Posterior cingulate gyrus (tissue), 11 donors: ENCODE results near the gene POLR2J.
A peak's percentile ranks its signal among the peaks of the same experiment; 100 is the strongest.
"Not testable (repeated sequence)": the region's sequence is repeated elsewhere in the genome, so short reads cannot be mapped to it uniquely, and the experiment has no call there.

ENCODE experiments used
- DNase-seq, 10 donors: peaks; one replicate each; pipeline versions ENCODE4 v3.0.0 to v3.0.0-alpha.2; 2020 to 2021; ENCODE audit warnings: mixed read lengths in 3 of 10
- intact Hi-C: fragments of 100-400 bp; cut with DNase I; formaldehyde crosslinking; loops from one replicate; pipeline ENCODE4 v1.15.1; 2023

The POLR2J gene

DNA sequence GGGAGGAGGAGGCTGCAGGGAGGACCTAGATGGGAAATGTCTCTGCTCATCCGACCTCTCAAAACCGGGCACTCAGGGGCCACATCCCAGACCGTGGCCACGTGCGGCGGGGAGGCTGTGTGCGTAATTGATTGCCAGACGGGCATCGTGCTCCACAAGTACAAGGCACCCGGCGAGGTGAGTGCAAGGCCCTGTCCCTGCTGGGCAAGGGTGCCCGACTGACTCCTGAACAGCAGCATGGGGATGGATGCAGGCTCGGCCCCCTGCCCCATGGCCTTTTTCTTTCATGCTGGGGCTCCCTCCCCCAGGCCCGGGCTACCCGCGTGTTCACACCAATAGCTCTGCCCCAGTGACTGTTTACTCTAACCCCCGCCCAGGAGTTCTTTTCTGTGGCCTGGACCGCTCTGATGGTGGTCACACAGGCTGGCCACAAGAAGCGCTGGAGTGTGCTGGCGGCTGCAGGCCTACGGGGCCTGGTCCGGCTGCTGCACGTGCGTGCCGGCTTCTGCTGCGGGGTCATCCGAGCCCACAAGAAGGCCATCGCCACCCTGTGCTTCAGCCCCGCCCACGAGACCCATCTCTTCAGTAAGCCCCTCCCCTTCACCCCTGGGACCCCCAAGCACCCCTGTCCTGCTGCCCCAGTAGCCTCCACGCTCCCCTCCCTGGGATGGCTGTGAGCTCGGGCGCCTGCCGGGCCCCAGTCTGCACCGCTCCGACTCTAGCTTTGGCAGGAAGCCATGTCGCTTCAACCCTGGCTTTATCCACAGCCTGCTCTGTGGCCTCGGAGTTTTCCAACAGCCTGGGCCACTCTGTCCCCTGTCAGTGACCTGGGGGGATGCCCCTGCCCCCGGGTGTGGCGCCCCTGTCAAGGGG lies 10.0 kb downstream of the POLR2J start:
- intact Hi-C loops = loop anchor here (10.0 kb wide), 1 partner anchor 54 kb away; no protein-coding TSS in a partner anchor

DNA sequence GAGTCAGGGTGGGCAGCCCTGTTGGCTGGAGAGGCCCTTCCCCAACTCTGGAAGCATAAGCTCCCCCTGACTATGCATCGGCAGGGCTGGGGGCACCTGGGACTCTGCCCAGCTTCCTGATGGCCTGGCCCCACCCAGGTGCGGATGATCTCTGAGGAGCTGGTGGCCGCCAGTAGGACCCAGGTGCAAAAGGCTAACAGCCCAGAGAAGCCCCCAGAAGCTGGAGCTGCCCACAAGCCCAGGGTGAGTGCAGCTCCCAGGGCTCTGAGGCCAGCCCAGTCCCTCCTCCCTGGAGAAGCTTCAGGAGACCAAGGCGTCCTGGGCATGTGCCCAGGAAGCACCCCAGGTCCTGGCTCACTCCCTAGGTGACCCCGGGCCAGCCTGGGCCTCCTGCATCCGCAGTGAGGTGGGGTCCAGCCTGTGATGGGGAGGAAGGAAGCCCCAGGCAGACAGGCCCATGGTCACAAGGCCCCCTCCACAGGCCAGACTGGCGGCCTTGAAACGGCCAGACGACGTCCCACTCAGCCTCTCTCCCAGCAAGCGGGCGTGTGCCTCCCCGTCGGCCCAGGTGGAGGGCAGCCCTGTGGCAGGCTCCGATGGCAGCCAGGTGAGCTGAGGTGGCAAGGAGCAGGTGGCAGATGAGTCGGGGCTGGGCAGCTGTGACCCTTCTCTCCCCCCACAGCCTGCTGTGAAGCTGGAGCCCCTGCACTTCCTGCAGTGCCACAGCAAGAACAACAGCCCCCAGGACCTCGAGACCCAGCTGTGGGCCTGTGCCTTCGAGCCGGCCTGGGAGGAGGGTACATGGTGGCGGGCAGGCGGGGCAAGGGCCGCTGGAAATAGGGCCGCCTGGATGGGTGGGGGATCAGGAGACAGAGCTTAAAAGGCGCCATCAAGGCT lies 10.9 kb downstream of the POLR2J start:
- intact Hi-C loops = loop anchor here (10.0 kb wide), 1 partner anchor 53 kb away; no protein-coding TSS in a partner anchor
- DNase-seq = peak in 3 of 10 donors; percentile 45 to 75 (median 55)

More for the DNA sequence above, 10.0 kb downstream of the POLR2J start:
- peak in 4 of 10 donors; percentile 17 to 77 (median 70) for DNase-seq

DNA sequence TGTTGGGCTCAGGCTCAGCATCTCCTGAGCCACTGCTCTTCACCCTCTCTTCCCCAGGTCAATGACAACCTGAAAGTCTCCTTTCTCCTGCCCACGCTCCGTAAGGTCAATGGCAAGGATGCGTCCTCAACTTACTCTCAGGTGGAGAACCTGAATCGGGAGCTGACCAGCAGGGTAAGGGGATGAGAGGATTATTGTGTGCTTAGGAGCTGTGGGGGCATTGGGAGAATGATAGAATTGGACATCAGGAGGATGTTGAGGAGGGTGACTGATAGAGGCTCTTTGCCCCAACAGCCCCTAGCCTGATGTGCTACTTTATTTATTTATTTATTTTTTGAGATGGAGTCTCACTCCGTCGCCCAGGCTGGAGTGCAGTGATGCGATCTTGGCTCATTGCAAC lies 12.6 kb downstream of the POLR2J start:
- peak in 1 of 10 donors; percentile 8 for DNase-seq
- intact Hi-C loops = loop anchor here (10.0 kb wide), 1 partner anchor 51 kb away; no protein-coding TSS in a partner anchor

DNA sequence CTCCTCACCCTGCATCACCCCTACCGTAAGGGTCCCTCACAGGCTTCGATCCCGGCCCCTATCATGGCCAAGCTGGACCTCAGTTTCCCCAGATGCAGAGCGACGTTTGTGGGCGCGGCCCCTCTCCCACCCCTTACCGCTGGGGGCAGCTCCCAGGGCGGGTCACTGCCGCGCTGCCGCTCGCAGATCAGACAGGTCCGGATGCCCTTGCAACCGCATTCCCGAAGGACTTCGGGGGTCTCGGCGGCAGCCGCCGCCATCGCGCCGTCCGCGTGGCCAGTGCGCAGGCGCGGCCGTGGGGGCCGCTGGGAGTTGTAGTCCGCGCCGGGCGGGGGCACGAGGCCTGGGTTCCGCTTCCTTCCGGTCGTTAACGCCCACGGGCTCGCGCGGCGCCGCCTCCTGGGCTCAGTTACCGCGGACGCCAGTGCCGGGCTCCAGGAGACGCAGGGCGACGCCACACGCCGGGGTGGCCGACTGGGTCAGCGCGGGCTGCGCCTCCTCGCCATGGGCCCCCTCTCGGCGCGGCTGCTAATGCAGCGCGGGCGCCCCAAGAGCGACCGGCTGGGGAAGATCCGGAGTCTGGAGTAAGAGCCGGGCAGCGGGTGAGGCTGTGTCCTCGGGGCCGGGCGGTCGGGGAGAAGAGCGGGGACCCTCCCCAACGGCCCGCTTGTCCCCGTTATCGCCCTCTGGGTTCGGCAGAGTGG lies 14.0 kb downstream of the POLR2J start, which contains the start of the genes ALKBH4 and LRWD1:
ALKBH4 (minus strand) TSS at position 287 of the 704 bp plus-strand sequence; CDS start at position 260, 27 bp downstream.
LRWD1 (plus strand) TSS at position 408 of the 704 bp plus-strand sequence; CDS start at position 505, 97 bp downstream.
- intact Hi-C loops = loop anchor here (10.0 kb wide), 1 partner anchor 50 kb away; no protein-coding TSS in a partner anchor
- DNase-seq = peak; percentile 83 to 99 (median 92)

DNA sequence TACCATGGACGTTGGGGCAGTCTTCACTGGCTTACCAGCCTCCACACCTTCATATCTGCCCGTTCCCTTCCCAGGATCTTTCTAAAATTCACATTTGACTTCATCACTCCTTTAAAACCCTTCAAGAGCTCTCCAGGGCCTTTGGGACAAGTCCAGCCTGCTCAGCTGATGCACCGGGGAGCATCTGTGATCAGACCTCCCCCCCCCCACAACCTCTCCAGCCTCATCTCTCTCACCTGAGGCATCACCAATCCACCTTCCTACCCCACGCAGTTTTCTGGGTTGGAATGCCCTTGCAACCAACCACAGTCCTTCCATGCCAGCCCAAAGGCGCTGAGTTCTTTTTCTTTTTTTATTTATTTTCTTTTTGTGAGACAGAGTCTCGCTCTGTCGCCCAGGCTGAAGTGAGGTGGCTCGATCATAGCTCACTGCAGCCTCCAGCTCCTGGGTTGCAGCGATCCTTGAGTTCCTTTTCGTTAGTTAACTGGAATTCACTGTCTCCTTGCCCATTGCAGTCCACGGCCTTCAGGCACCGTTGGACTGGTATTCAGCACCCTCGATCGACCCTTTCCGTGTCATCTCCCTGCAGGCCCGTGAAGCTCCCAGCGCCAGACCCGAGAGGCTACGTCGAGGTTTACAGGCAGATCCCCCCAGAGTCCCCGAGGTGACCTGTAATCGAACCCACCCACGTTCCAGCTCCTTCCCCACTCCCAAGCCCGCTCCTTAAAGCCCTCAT lies 14.7 kb downstream of the POLR2J start:
- DNase-seq = peak in 2 of 10 donors; percentile 56 to 77
- intact Hi-C loops = loop anchor here (10.0 kb wide), 1 partner anchor 49 kb away; no protein-coding TSS in a partner anchor

DNA sequence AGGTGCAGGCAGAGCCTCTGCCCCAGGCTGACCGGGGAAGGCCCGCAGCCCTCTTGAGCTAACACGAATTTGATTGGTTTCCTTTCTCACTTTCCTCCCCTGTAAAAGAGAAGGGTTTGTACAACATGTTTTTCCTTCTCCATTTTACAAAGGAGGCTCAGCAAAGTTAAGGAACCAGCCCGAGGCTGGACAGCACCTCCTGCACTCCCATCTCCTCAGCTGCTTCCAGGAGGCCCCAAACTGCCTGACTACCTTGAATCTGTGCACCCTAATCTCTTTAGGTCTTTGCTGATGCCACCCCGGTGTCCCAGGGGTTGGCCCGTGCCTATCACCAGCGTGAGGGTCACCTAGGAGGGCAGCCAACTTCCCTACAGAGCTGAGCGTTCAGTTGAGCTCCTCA lies 18.3 kb downstream of the POLR2J start:
- DNase-seq = no peak
- intact Hi-C loops = loop anchor here (10.0 kb wide), 1 partner anchor 46 kb away; no protein-coding TSS in a partner anchor

DNA sequence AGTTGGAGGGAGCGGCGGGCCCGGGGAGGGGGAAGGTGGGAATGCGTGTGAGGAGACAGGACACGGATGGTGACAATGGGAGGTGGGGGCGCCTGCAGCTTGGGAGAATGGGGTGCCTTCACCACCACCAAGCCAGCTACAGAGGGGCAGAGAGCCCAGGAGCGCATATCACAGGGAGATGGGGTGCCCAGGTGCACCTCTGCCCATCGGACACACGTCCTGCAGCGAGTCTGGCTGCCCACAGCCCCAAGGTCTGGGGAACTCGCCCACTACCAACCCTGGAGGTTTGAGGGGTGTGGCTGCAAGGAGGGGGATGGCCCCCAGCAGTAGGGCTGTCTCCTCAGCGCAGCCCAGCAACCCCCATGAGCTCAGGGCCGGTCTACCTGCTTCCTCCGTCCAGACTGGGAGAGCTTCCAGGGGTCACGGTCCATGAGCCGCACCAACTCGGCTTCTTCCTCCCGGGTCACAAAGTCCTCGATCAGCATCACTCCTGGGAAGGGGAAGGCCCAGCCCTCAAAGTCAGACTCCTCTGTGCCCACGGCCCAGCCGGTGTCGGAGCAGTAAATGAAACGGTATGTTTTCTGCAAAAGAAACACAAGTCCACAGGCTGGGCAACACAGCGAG lies 19.4 kb downstream of the POLR2J start:
- intact Hi-C loops = no loop called here

DNA sequence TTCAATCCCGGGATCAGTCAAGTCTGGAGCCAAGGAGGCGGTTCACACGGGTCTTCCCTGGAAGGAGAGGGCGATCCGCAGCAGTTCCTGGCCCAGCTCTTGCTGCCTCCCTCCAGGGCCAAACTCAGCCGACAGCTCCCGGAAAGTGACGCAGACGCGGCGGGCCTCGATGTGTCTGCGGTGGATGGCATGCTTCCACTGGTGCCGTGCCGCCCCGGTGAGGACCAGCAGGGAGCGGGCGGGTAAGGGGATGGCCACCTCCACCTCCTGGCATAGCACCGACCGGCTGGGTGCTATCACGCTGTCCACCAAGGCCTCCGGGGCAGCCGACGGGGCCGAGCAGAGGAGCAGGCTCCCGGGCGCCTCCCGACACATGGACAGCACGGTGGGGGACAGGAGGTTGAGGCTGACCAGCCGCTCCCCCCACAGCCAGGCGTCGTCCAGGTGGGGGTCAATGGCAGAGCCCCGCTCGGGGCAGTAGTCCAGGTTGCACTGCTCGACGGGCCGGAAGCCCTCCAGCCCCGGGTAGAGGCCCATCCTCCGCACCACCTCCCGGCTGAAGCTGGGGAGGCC lies 21.3 kb downstream of the POLR2J start:
- no peak for DNase-seq
- intact Hi-C loops = no loop called here

More for the DNA sequence above, 19.4 kb downstream of the POLR2J start:
- DNase-seq = no peak

DNA sequence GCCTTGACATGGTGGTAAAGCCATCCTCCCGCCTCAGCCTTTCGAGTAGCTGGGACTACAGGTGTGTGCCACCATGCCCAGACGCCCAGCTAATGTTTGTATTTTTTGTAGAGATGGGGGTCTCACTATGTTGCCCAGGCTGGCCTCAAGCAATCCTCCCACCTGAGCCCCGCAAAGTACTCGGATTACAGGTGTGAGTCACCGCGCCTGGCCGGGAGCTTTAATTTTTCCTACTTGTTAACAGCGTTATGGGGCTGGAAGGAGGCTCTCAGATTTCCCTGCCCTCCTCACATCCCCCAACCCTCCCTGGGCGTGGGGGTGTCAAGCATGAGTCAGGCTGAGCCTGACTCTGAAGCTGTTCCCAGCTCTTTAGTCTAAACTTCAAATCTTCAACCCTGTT lies 22.4 kb downstream of the POLR2J start:
- intact Hi-C loops = no loop called here
- DNase-seq = no peak

DNA sequence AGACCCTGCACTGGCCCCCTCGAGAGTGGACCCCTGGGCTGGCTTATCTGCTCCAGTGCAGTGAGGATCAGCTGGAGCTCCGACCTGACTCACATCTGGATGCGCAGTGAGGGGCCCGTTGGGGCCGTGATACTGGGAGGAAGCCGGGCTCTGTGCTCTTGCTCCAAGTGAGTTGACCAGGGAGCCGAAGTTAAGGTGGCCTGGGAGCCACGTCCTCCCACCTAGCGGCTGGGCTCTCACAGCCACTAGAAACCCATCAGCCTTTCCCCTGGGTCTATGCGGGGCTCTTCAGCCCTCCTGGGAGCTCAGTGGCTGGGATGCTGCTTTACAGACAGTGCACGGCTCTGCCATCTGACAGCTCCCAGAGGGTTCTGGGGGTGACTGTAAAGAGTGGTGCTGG lies 23.1 kb downstream of the POLR2J start:
- no peak for DNase-seq
- intact Hi-C loops = no loop called here

DNA sequence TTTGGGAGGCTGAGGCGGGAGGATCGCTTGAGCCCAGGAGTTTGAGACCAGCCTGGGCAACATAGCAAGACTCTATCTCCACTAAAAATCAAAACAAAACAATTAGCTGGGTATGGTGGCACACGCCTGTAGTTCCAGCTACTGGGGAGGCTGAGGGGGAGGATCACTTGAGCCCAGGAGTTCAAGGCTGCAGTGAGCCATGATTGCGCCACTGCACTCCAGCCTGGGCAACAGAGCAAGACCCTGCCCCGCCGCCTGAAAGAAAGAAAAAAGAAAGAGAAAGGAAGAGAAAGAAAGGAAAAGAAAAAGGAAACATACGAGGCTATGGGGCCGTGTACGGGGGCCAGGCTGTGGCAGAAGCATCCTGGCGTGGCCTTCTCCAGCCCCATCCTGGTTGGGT lies 23.8 kb downstream of the POLR2J start:
- DNase-seq, intact Hi-C loops: not testable (repeated sequence)

DNA sequence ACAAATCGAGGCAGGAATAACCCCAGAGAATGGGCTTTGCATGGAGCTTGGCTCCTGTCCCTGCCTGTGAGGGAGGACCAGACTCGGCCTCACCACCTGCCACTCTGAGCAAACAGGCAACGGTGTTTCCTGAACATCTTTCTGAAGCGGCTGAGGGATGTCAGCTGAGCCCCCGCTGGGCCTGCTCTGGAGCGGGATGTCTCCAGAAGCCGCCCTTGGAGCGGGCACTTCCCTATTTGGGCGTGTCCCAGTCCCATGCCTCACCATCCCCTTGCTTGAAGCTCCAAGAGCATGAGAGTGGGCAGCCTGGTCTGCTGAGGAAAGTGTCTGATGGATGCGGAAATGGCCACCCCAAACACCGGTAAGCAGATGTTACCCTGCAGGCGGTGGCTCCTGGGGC lies 24.3 kb downstream of the POLR2J start:
- DNase-seq = no peak
- intact Hi-C loops = no loop called here

DNA sequence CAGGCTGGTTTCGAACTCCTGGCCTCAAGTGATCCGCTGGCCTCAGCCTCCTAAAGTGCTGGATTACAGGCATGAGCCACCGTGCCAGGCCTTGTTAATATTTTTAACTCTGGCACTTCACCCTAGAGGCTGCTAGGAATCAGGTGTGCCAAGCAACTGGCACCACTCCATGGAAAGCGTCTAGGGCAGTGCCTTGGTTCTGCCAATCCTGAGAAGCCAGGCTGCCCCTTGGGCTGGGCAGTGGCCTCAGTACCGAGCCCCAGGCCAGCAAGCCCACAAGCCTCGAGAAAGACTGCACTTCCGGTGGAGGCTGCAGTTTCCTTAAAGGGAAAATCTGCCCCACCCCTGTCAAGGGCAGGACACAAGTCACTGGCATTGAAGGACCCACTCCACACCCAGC lies 25.4 kb downstream of the POLR2J start:
- intact Hi-C loops = no loop called here
- no peak for DNase-seq

DNA sequence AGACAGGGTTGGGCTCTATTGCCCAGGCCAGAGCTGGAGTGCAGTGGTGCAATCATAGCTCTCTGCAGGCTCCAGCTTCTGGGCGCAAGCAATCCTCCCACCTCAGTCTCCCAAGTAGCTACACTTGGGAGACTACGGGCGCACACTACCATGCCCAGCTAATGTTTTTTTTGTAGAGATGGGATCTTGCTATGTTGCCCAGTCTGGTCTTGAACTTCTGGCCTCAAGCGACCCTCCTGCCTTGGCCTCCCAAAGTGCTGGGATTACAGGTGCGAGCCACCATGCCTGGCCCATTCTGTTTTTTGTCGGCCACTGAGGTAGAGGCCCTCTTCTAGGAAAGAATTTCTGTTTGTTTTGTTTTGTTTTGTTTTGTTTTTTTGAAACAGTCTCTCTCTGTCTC lies 26.3 kb downstream of the POLR2J start:
- DNase-seq = no peak
- intact Hi-C loops = no loop called here

DNA sequence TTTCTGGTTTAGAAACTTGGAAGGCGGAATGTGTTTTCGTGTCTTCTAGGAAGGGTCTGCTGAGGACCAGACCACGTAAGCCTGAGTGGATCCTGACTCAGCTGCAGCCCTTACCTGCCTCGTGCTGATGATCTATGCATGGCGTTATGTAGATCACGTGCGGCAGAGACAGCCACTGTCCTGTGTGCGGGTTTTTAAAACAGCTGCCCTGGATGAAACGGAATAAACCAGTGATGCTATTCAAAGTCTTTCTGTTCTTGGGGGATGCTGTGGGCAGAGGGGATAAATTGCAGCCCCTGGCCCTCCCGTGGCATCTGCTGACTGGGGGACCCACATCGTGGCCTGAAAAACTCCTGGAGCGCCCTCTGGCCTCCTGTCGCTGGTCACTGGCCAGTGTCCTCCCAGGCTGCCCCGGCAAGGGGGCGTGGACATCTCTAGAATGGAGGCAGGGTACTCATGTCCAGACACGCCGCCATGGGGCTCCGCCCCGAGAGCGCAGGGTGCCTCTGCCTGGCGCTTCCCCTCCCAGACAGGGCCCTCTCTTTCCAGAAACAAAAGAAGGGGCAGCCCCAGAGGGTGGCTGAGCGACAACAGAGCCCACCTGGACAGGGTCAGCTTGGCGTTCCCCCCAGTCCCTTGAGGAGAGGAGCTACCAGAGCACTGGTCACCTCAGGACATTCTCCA lies 27.2 kb downstream of the POLR2J start:
- DNase-seq = no peak
- intact Hi-C loops = no loop called here

DNA sequence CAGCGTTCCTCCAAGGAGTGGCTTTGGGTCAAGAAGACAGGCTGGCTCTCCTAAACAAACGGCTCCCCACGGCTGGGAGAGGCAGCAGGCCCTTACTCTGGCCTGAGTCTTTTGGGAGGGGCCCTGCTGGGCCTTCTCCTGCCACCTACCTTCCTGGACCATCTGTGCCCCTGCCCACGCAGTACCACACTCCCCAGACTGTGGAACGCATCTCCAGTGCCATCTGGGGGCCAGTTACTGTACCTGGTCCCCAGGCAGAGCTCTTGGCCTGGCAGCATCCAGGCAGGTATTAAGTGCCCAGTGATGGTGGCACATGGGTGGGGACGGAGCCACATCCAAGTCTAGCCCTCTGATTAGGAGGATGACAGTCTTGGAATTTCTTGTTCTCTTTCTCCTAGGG lies 28.5 kb downstream of the POLR2J start:
- peak in 7 of 10 donors; percentile 51 to 93 (median 63) for DNase-seq
- intact Hi-C loops = no loop called here

DNA sequence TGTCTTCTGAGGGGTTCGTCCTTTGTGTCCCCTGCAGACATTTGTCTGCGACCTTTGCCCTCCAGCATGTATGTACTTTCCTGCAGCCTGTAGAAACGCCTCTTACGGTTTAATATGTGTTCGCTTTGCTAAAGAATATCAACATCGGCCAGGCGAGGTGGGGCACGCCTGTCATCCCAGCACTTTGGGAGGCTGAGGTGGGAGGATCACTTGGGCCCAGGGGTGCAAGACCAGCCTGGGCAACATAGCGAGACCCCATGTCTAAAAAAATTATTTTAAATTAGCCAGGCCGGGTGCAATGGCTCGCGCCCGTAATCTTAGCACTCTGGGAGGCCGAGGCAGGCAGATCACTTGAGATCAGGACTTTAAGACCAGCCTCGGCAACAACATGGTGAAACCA lies 29.6 kb downstream of the POLR2J start:
- intact Hi-C loops = no loop called here
- DNase-seq = no peak

DNA sequence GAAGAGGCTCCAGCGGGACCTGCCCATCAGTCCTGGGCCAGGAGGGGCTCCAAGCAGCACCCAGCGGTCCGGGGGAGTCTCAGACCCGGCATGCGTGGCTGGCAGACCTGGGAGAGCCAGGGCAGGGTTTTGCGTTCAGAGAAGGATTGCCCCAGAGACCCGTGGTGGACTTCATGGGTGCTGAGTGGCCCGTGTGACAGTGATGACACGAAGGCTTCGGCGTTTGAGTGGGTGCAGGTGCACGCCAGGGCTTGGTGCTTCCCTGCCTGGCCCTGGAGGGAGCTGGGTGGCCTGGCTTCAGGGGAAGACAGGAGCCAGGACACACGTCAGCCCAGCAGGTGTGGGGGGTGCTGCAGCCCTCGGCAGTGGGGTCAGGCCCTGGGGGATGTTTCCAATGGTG lies 31.4 kb downstream of the POLR2J start:
- intact Hi-C loops = no loop called here
- DNase-seq = no peak
